Measurements from ENCODE around the gene UBASH3A.
A peak's percentile ranks its signal among the peaks of the same experiment; 100 is the strongest.

UBASH3A gene

DNA sequence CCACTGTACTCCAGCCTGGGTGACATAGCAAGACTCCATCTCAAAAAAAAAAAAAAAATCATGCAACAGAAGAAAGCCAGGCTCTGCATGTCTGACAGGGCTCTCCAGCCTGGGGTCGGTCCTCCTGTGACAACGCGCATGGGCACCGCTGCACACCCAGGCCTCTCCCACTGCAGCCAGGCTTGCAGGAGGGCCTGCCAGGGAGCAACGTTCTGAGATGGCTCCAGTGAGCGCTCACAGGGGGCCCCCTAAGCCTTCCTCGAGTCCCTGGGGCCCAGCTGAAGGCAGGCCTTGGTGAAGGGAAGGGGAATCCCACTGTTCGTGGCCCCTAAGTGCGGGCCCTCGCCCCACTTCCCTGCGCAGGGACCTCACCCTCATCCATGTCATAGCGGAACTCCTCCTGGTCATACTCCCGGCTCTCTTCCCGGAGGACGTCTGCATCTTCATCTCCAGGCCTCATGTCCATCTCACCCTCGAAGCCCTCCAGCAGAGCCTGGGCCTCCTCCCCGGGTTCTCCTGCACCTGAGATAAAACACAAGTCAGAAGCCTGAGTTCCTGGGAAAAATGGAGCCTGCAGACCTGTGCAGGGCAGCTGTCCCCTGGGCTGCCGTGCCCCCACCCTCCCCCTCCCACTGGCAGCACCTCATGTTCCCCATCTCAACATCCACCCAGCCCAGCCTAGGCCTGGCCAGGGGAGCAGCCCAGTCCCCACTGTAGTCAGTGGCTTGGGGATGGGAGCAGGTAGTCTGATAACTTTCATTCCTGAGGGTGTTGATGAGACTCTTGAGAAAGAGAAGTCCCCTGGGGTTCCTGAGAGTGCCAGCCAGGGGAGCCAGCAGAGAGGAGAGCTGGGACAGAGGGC lies 72.1 kb downstream of the UBASH3A start:
- H3K4me3 ChIP-seq, result no peak overlapping the region
- peak in 1 of 2 donors; percentile 47 for DNase-seq
- peaks cover 0 to 26% of the 10 kb centered on the region in 2 donors for H3K27me3 ChIP-seq
- H3K4me1 ChIP-seq, result no peaks in the 10 kb centered on the region
- no peak for TF ChIP-seq CTCF (IDR thresholded peaks at IDR 0.05)
- no peaks in the 10 kb centered on the region for H3K36me3 ChIP-seq
- H3K9me3 ChIP-seq, result no peaks in the 10 kb centered on the region
- H3K27ac ChIP-seq, result no peak overlapping the region
- intact Hi-C loops (cut with DNase I; ENCODE audit: low total_unique reads), result no loop called here

DNA sequence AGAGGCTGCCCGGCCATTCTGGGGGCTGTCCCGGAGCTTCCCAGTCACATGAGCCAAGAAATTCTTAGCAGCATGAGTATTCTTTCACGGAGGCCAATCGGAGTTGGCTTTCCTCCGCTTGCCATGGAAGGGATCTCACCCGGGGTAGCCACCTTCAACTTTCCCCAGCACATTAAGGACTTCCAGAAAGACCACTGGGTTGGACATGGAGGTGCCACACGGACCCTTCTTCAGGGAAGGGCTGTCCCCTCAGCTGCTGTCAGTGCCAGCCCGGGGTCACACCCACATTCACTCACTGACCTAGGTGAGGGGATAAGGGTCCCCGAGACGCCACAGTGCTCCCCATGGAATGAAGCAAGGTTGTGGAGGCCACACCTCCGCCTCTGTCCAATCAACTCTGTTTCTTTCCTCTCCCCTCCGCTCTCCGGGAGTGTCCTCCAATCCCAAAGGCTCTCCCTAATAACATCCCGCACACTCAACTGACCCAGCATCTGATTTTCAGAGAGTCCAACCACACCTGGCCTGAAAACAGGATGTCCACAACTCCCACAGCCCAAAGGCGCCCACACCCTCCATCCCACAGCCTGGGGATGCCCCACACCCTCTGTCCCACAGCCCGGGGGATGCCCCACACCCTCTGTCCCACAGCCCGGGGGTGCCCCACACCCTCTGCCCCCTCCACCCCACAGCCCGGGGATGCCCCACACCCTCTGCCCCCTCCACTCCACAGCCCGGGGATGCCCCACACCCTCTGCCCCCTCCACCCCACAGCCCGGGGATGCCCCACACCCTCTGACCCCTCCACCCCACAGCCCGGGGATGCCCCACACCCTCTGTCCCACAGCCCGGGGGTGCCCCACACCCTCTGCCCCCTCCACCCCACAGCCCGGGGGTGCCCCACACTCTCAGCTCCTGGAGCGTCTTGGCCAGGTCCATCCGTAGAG lies 73.0 kb downstream of the UBASH3A start:
- Histone ChIP-seq H3K9me3 (no peaks in the 10 kb centered on the region), H3K4me3 (no peak overlapping the region), H3K27ac (no peak overlapping the region), H3K36me3 (no peaks in the 10 kb centered on the region), H3K27me3 (peaks cover 0 to 20% of the 10 kb centered on the region in 2 donors), H3K4me1 (no peaks in the 10 kb centered on the region)
- intact Hi-C loops (cut with DNase I; ENCODE audit: low total_unique reads), result no loop called here
- no peak for TF ChIP-seq CTCF (IDR thresholded peaks at IDR 0.05)
- peak in 1 of 2 donors; percentile 47 for DNase-seq

GRCh38 chr21:42478504-42478903 lies 74.8 kb downstream of the UBASH3A start:
- Histone ChIP-seq H3K4me1 (no peaks in the 10 kb centered on the region), H3K27me3 (peaks cover 0 to 15% of the 10 kb centered on the region in 2 donors), H3K4me3 (no peak overlapping the region), H3K9me3 (no peaks in the 10 kb centered on the region), H3K27ac (no peak overlapping the region), H3K36me3 (no peaks in the 10 kb centered on the region)
- no peak for DNase-seq
- no peak for TF ChIP-seq CTCF (IDR thresholded peaks at IDR 0.05)
- intact Hi-C loops (cut with DNase I; ENCODE audit: low total_unique reads), result no loop called here

DNA sequence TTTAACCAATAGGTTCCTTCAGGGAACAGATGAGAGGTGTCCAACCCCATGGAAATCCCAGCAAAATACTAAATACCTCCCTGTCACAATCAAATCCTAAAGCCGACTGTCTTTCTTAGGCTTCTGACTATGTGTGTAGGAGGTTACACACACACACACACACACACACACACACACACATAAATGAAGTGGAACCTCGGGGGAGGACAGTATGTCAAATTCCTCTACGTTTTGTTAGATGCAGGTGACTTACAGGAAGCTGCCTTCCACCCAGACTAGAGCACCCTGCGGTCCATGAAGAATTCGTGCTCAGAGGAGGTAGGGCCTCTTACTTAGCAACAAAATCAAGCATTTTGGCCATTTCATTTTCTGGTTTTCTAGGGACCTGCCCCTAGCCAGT lies 75.9 kb downstream of the UBASH3A start:
- H3K4me1 ChIP-seq, result no peaks in the 10 kb centered on the region
- no peak overlapping the region for H3K27ac ChIP-seq
- intact Hi-C loops (cut with DNase I; ENCODE audit: low total_unique reads), result no loop called here
- TF ChIP-seq CTCF (IDR thresholded peaks at IDR 0.05), result no peak
- H3K9me3 ChIP-seq, result no peaks in the 10 kb centered on the region
- H3K36me3 ChIP-seq, result no peaks in the 10 kb centered on the region
- DNase-seq, result no peak
- no peak overlapping the region for H3K4me3 ChIP-seq
- peaks cover 0 to 15% of the 10 kb centered on the region in 2 donors for H3K27me3 ChIP-seq

- no peaks in the 10 kb centered on the region for H3K36me3 ChIP-seq
- no peaks in the 10 kb centered on the region for H3K9me3 ChIP-seq
- intact Hi-C loops (cut with DNase I; ENCODE audit: low total_unique reads), result no loop called here
- no peak for TF ChIP-seq CTCF (IDR thresholded peaks at IDR 0.05)
- H3K4me3 ChIP-seq, result no peak overlapping the region
- DNase-seq, result no peak
- H3K27ac ChIP-seq, result no peak overlapping the region
- no peaks in the 10 kb centered on the region for H3K4me1 ChIP-seq
- peaks cover 0 to 21% of the 10 kb centered on the region in 2 donors for H3K27me3 ChIP-seq
Observed at GRCh38 chr21:42480736-42481135, 77.0 kb downstream of the UBASH3A start.
